ENCODE measurements around the gene MVB12B.

DNA sequence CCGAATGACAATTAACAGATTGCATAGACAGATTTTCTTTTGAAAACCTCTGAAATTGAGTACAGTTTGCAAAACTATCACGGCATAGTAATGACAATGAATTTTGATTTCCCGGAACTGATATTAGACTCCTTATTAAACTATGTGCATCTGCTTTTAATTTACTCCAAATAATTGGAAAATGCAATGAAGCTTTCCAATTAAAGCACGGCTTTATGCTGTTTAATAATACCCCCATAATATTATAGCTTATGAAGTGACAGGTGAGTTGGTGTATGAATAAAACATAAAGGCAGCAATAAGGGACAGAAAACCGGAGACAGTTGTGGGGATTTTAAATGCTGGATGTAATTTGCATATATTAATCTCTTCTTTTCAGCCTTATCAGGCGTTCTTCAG lies 110.6 kb downstream of the MVB12B start:
- TF ChIP-seq, protein P1, sequence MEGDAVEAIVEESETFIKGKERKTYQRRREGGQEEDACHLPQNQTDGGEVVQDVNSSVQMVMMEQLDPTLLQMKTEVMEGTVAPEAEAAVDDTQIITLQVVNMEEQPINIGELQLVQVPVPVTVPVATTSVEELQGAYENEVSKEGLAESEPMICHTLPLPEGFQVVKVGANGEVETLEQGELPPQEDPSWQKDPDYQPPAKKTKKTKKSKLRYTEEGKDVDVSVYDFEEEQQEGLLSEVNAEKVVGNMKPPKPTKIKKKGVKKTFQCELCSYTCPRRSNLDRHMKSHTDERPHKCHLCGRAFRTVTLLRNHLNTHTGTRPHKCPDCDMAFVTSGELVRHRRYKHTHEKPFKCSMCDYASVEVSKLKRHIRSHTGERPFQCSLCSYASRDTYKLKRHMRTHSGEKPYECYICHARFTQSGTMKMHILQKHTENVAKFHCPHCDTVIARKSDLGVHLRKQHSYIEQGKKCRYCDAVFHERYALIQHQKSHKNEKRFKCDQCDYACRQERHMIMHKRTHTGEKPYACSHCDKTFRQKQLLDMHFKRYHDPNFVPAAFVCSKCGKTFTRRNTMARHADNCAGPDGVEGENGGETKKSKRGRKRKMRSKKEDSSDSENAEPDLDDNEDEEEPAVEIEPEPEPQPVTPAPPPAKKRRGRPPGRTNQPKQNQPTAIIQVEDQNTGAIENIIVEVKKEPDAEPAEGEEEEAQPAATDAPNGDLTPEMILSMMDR (IDR thresholded peaks at IDR 0.05), result no peak
- TF ChIP-seq POLR2A (IDR thresholded peaks at IDR 0.05), result no peak
